ENCODE results near the gene ZNF581.

Gene ZNF581

DNA sequence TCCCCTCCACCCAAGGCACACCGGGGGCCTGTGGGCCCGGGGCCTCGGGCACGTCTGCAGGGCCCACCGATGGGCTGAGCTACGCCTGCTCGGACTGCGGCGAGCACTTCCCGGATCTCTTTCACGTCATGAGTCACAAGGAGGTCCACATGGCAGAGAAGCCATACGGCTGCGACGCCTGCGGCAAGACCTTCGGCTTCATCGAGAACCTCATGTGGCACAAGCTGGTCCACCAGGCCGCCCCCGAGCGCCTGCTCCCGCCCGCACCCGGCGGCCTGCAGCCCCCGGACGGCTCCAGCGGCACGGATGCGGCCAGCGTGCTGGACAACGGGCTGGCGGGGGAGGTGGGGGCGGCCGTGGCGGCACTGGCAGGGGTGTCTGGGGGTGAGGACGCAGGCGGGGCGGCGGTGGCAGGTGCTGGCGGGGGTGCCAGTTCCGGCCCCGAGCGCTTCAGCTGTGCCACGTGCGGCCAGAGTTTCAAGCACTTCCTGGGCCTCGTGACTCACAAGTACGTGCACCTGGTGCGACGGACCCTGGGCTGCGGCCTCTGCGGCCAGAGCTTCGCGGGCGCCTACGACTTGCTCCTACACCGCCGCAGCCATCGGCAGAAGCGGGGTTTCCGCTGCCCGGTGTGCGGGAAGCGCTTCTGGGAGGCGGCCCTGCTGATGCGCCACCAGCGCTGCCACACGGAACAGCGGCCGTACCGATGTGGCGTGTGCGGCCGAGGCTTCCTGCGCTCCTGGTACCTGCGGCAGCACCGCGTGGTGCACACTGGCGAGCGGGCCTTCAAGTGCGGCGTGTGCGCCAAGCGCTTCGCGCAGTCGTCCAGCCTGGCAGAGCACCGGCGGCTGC, 27.7 kb upstream of the ZNF581 start:
- in situ Hi-C loops (cut with MboI; ENCODE audit: low pct_unique_long_range_greater_than_20kb, low sequenced_read_pairs, unreplicated experiment): loop anchor here (25.0 kb wide), 1 partner anchor 1153 kb away; the partner anchor contains the start of genes CDC42EP5 and LENG9
- TF ChIP-seq, protein P1, sequence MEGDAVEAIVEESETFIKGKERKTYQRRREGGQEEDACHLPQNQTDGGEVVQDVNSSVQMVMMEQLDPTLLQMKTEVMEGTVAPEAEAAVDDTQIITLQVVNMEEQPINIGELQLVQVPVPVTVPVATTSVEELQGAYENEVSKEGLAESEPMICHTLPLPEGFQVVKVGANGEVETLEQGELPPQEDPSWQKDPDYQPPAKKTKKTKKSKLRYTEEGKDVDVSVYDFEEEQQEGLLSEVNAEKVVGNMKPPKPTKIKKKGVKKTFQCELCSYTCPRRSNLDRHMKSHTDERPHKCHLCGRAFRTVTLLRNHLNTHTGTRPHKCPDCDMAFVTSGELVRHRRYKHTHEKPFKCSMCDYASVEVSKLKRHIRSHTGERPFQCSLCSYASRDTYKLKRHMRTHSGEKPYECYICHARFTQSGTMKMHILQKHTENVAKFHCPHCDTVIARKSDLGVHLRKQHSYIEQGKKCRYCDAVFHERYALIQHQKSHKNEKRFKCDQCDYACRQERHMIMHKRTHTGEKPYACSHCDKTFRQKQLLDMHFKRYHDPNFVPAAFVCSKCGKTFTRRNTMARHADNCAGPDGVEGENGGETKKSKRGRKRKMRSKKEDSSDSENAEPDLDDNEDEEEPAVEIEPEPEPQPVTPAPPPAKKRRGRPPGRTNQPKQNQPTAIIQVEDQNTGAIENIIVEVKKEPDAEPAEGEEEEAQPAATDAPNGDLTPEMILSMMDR (IDR thresholded peaks at IDR 0.05; ENCODE audit: extremely low read depth, insufficient read depth, missing control alignments): no peak

GRCh38 chr19:55616395-55616875, 27.0 kb upstream of the ZNF581 start:
- in situ Hi-C loops (cut with MboI; ENCODE audit: low pct_unique_long_range_greater_than_20kb, low sequenced_read_pairs, unreplicated experiment): loop anchor here (25.0 kb wide), 1 partner anchor 1154 kb away; the partner anchor contains the start of genes CDC42EP5 and LENG9
- TF ChIP-seq, protein P1 (IDR thresholded peaks at IDR 0.05; ENCODE audit: extremely low read depth, insufficient read depth, missing control alignments): no peak
- DNase-seq (ENCODE audit: low spot score): no peak

More for the DNA sequence above, 27.7 kb upstream of the ZNF581 start:
- no peak for DNase-seq (ENCODE audit: low spot score)

DNA sequence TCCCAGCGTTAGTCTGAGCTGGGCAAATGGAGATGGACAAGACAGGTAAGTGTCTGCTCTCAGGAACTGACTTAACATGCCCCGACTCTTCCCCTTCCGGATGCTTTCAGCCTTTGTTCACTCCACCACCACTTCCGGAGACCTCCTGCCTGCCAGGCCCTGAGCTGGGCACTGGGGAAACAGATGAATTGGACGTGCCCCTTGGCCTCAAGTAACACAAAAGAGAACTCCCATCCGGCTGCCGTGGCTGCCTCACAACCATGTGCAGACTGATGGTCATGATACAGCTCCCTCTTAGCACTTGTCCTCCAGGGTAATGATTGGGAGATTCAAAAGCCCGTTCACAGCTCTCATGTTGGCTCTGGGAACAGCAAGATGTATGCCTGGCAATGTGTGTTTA, 26.0 kb upstream of the ZNF581 start:
- in situ Hi-C loops (cut with MboI; ENCODE audit: low pct_unique_long_range_greater_than_20kb, low sequenced_read_pairs, unreplicated experiment): loop anchor here (25.0 kb wide), 1 partner anchor 1155 kb away; the partner anchor contains the start of genes CDC42EP5 and LENG9
- TF ChIP-seq, protein P1 (IDR thresholded peaks at IDR 0.05; ENCODE audit: extremely low read depth, insufficient read depth, missing control alignments): no peak
- DNase-seq (ENCODE audit: low spot score): no peak

DNA sequence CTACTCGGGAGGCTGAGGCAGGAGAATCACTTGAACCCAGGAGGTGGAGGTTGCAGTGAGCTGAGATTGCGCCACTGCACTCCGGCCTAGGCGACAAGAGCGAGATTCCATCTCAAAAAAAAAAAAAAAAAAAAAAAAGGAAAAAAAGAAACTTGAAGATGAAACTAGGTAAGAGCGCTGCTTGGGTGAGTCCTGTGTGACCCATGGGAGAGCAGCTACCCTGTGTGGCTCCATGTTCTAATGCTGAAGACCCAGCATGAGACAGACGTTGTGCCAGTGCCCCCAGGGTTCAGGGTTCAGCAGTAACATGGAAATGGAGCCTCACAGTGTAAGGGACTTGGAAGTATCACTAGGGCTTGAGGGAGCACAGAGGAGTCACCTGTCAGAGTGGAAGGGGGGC, 25.0 kb upstream of the ZNF581 start:
- DNase-seq (ENCODE audit: low spot score): no peak
- TF ChIP-seq, protein P1 (IDR thresholded peaks at IDR 0.05; ENCODE audit: extremely low read depth, insufficient read depth, missing control alignments): no peak
- in situ Hi-C loops (cut with MboI; ENCODE audit: low pct_unique_long_range_greater_than_20kb, low sequenced_read_pairs, unreplicated experiment): loop anchor here (25.0 kb wide), 1 partner anchor 1156 kb away; the partner anchor contains the start of genes CDC42EP5 and LENG9

DNA sequence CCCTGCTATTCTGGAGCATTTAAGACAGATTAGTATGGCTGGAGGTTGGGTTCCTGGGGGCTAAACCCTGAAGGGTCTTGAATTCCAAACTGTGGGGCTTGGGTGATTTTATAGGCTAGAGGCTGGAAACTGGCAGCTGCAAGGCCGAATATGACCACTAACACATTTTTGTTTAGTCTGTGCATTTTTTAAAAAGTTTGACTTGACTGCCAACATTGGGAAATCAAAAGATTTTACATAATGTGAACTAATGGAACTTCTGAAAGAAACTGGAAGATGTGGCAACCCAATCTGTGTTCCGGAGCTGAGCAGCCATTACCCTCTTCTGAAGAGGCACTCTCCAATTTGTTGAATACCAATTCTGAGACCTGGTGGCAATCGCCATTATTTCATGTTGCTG, 24.2 kb upstream of the ZNF581 start:
- in situ Hi-C loops (cut with MboI; ENCODE audit: low pct_unique_long_range_greater_than_20kb, low sequenced_read_pairs, unreplicated experiment): loop anchor here (25.0 kb wide), 1 partner anchor 1157 kb away; the partner anchor contains the start of genes CDC42EP5 and LENG9
- no peak for DNase-seq (ENCODE audit: low spot score)
- TF ChIP-seq, protein P1 (IDR thresholded peaks at IDR 0.05; ENCODE audit: extremely low read depth, insufficient read depth, missing control alignments): no peak

- in situ Hi-C loops (cut with MboI; ENCODE audit: low pct_unique_long_range_greater_than_20kb, low sequenced_read_pairs, unreplicated experiment): loop anchor here (25.0 kb wide), 1 partner anchor 1158 kb away; the partner anchor contains the start of genes CDC42EP5 and LENG9
- no peak for DNase-seq (ENCODE audit: low spot score)
- TF ChIP-seq, protein P1 (IDR thresholded peaks at IDR 0.05; ENCODE audit: extremely low read depth, insufficient read depth, missing control alignments): no peak
Measured at GRCh38 chr19:55620410-55621204, 22.8 kb upstream of the ZNF581 start.

All from GM13977 (cell line).